Stomach (tissue), 4 donors: ENCODE results near the gene PRKRA.

Experiments
- EP300 ChIP-seq: sonication (generic); formaldehyde crosslinking; IDR thresholded peaks from one replicate; pipeline ENCODE4 v1.6.1; 2017; ENCODE audit warnings: antibody characterized with exemption
- POLR2AphosphoS5 ChIP-seq, 3 donors: sonication (generic); formaldehyde crosslinking; IDR thresholded peaks; one replicate each; pipeline ENCODE4 v1.6.1; 2016; ENCODE audit warnings: antibody characterized with exemption in 3 of 3
- TF ChIP-seq, protein P1 (sequence below), 7 experiments: fragments of 450-650 bp in 4 of 7; fragments of 200-600 bp in 3 of 7; sonication (generic) in 3 of 7; IDR thresholded peaks; one replicate each; pipeline ENCODE4 v1.5.1; 2016 to 2019; ENCODE audit warnings: antibody characterized with exemption in 7 of 7, control low read depth in 2 of 7, mild to moderate bottlenecking in 1 of 7

DNA sequence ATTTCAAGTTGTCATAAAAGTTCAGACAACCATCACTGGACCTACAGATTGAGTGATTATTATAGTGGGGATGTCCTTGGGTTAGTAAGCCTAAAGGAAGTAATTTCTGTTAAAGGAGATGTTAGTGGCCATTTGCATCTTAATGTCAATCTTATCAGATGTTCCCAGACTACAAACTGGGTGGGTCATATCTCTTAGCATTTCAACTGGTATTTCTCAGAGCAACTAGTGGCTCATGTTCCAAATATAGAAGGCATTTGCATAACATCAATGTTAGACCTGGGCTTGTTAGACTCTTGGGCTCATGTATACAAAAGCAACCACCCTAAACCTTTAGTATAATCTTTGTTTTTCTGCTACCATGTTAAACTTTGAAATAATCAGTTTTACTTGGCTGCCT is 47.2 kb upstream of the PRKRA start:
- TF ChIP-seq, protein P1, sequence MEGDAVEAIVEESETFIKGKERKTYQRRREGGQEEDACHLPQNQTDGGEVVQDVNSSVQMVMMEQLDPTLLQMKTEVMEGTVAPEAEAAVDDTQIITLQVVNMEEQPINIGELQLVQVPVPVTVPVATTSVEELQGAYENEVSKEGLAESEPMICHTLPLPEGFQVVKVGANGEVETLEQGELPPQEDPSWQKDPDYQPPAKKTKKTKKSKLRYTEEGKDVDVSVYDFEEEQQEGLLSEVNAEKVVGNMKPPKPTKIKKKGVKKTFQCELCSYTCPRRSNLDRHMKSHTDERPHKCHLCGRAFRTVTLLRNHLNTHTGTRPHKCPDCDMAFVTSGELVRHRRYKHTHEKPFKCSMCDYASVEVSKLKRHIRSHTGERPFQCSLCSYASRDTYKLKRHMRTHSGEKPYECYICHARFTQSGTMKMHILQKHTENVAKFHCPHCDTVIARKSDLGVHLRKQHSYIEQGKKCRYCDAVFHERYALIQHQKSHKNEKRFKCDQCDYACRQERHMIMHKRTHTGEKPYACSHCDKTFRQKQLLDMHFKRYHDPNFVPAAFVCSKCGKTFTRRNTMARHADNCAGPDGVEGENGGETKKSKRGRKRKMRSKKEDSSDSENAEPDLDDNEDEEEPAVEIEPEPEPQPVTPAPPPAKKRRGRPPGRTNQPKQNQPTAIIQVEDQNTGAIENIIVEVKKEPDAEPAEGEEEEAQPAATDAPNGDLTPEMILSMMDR (IDR thresholded peaks at IDR 0.05) = no peak
- TF ChIP-seq EP300 = no peak
- TF ChIP-seq POLR2AphosphoS5 (IDR thresholded peaks at IDR 0.05) = no peak
